ENCODE data around the gene NPHS1. TPM values are rescaled to one million over a fixed set of nuclear protein-coding genes. Genes with fewer than 3 reads are reported as not detected.

The NPHS1 gene
- total RNA-seq, 1 donor from 2014 or later: not detected

- Histone ChIP-seq H3K9me3 (no peaks in the 10 kb centered on the region), H3K4me3 (peak overlapping the region; percentile 43 to 64), H3K36me3 (no peaks in the 10 kb centered on the region), H3K27ac (no peak overlapping the region), H3K27me3 (no peaks in the 10 kb centered on the region), H3K4me1 (peaks cover 18% of the 10 kb centered on the region)
- intact Hi-C loops (cut with DNase I): no loop called here
- DNase-seq (ENCODE audit: extremely low spot score in 2 of 2): no peak
- TF ChIP-seq POLR2AphosphoS5 (IDR thresholded peaks at IDR 0.05; ENCODE audit: insufficient read depth in 1 of 2, low read depth in 1 of 2) (no peak), POLR2A (IDR thresholded peaks at IDR 0.05) (no peak), CTCF (IDR thresholded peaks at IDR 0.05) (no peak)
These were observed 16.6 kb upstream of the NPHS1 start for GRCh38 chr19:35868823-35869326.

DNA sequence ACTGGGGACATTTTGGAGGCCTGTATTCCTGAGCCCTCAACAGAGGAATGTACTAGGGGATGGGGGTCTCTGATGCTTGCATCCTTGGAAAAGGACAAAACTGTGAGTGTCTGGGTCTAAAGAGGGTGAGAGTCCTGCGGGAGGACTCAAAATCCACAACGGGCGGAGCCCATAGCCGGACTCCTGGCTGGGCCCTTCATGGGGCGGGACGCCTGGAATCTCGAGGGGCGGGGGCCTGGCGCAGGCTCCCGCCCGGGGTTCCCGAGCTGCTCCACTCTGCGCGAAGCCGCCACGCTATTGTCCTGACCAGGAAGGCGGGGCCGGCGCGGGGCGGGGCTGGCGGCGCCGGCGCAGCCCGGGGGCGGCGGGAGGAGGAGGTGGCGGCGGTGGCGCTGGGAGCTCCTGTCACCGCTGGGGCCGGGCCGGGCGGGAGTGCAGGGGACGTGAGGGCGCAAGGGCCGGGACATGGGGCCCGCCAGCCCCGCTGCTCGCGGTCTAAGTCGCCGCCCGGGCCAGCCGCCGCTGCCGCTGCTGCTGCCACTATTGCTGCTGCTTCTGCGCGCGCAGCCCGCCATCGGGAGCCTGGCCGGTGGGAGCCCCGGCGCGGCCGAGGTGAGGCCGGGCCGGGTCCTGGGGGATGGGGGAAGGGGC, 16.0 kb upstream of the NPHS1 start, which contains the start of gene APLP1:
Gene APLP1, plus strand, starts transcription at position 403 of the 651 bp plus-strand sequence. Its CDS starts 63 bp downstream, at position 466.
- DNase-seq (ENCODE audit: extremely low spot score in 2 of 2): no peak
- Histone ChIP-seq H3K27ac (no peak within 1 kb of the TSS), H3K4me3 (peak within 1 kb of the TSS; percentile 43 to 64), H3K27me3 (no peaks in the 10 kb centered on the region), H3K9me3 (no peaks in the 10 kb centered on the region), H3K36me3 (no peaks in the 10 kb centered on the region), H3K4me1 (peaks cover 18% of the 10 kb centered on the region)
- intact Hi-C loops (cut with DNase I): no loop called here
- TF ChIP-seq CTCF (IDR thresholded peaks at IDR 0.05) (no peak), POLR2AphosphoS5 (IDR thresholded peaks at IDR 0.05; ENCODE audit: insufficient read depth in 1 of 2, low read depth in 1 of 2) (no peak), POLR2A (IDR thresholded peaks at IDR 0.05) (no peak)

- TF ChIP-seq POLR2A (IDR thresholded peaks at IDR 0.05) (no peak), CTCF (IDR thresholded peaks at IDR 0.05) (no peak), POLR2AphosphoS5 (IDR thresholded peaks at IDR 0.05; ENCODE audit: insufficient read depth in 1 of 2, low read depth in 1 of 2) (no peak)
- no peaks in the 10 kb centered on the region for H3K4me1 ChIP-seq
- no peaks in the 10 kb centered on the region for H3K9me3 ChIP-seq
- no peaks in the 10 kb centered on the region for H3K27me3 ChIP-seq
- DNase-seq (ENCODE audit: extremely low spot score in 2 of 2): no peak
- no peak overlapping the region for H3K27ac ChIP-seq
- intact Hi-C loops (cut with DNase I): no loop called here
- no peak overlapping the region for H3K4me3 ChIP-seq
- no peaks in the 10 kb centered on the region for H3K36me3 ChIP-seq
These were observed 10.7 kb upstream of the NPHS1 start for GRCh38 chr19:35863018-35863417.

DNA sequence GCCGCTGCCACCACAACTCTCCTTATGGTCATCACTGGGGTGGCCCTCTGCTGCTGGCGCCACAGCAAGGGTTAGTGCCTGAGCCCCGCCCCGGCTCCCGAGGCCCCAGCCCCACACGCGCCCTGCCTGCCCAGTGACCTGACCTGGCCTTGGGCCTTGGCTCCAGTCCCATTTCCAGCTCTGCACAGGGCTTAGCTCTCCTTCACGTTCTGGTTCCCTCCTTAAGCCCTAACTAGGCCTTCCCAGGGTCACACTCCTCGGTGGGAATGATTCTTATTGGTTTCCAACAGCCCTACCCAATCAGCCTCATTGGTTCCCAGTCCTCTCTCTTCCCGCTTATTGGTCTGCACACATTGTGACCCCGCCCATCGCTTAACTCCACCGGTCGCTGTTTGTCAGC, 10.2 kb upstream of the NPHS1 start:
- Histone ChIP-seq H3K27ac (no peak overlapping the region), H3K9me3 (no peaks in the 10 kb centered on the region), H3K27me3 (no peaks in the 10 kb centered on the region), H3K36me3 (no peaks in the 10 kb centered on the region), H3K4me1 (no peaks in the 10 kb centered on the region), H3K4me3 (no peak overlapping the region)
- no peak for DNase-seq (ENCODE audit: extremely low spot score in 2 of 2)
- intact Hi-C loops (cut with DNase I): no loop called here
- TF ChIP-seq POLR2A (IDR thresholded peaks at IDR 0.05) (no peak), POLR2AphosphoS5 (IDR thresholded peaks at IDR 0.05; ENCODE audit: insufficient read depth in 1 of 2, low read depth in 1 of 2) (no peak), CTCF (IDR thresholded peaks at IDR 0.05) (no peak)

DNA sequence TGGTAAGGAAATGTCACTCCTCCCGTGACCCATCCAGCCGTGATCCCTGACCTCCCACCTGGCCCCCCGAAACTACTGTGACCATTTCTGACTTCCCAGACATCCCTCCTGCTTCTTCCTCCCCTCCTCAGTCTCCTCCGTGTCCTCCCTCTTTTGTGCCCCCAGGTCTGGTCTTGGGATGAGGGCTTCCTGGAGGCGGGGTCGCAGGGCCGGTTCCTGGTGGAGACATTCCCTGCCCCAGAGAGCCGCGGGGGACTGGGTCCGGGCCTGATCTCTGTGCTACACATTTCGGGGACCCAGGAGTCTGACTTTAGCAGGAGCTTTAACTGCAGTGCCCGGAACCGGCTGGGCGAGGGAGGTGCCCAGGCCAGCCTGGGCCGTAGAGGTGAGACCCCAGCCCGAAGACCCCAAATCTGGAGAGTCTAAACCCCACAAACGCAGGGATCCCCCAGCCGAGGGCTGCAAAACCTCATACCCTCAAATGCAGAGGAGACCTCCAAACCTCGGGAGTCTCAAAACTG, 9.4 kb upstream of the NPHS1 start:
- H3K27me3 ChIP-seq: peaks cover 3% of the 10 kb centered on the region
- intact Hi-C loops (cut with DNase I): no loop called here

More for the DNA sequence above, 9.4 kb upstream of the NPHS1 start:
- H3K9me3 ChIP-seq: no peaks in the 10 kb centered on the region
- H3K4me3 ChIP-seq: no peak overlapping the region
- DNase-seq (ENCODE audit: extremely low spot score in 2 of 2): no peak
- no peaks in the 10 kb centered on the region for H3K36me3 ChIP-seq
- no peak for TF ChIP-seq CTCF (IDR thresholded peaks at IDR 0.05)
- no peak for TF ChIP-seq POLR2A (IDR thresholded peaks at IDR 0.05)
- H3K27ac ChIP-seq: no peak overlapping the region
- H3K4me1 ChIP-seq: peaks cover 6% of the 10 kb centered on the region

Data from vagina (tissue), 2 donors.